ENCODE measurements around the gene TNRC6C. TPM values are rescaled to one million over a fixed set of nuclear protein-coding genes. Genes with fewer than 3 reads are reported as not detected.

TNRC6C gene
- total and polyA plus RNA-seq, 2 of the 13 experiments (the other 11 are each of a cell fraction or from before 2014, with no cell fraction given): 0.66 to 4.9 TPM

- TF ChIP-seq SOX6 (IDR thresholded peaks at IDR 0.05): no peak
- no peak; the same call in 1 of the 2 replicates for TF ChIP-seq SOX6 (CRISPR knock-in tag; IDR thresholded peaks at IDR 0.05)
- TF ChIP-seq NRL (CRISPR knock-in tag; IDR thresholded peaks at IDR 0.05; ENCODE audit: borderline replicate concordance): 0 out of 2 replicates have a peak, but pooled peaks have one; percentile 68
- TF ChIP-seq, protein P1, sequence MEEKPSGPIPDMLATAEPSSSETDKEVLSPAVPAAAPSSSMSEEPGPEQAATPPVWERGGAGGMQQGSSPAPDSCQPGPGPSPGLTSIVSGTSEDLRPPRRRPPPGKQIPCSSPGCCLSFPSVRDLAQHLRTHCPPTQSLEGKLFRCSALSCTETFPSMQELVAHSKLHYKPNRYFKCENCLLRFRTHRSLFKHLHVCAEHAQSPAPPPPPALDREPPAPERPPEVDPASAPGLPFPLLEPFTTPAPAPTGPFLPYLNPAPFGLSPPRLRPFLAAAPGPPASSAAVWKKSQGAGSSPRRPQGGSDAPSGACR (CRISPR knock-in tag; IDR thresholded peaks at IDR 0.05): peak; percentile 86
- TF ChIP-seq MTF1 (CRISPR knock-in tag; IDR thresholded peaks at IDR 0.05): no peak
- peak; percentile 43; the same call in 1 of the 2 replicates for TF ChIP-seq KDM3A (CRISPR knock-in tag; IDR thresholded peaks at IDR 0.05; ENCODE audit: low read depth)
- TF ChIP-seq TEAD2 (CRISPR knock-in tag; IDR thresholded peaks at IDR 0.05): no peak
- no peak for TF ChIP-seq MAFK (conservative IDR thresholded peaks at IDR 0.05 in 1 of 2, IDR thresholded peaks at IDR 0.05 in 1 of 2; ENCODE audit: low read length in 2 of 2)
- no peak for TF ChIP-seq HOXA7 (CRISPR knock-in tag; IDR thresholded peaks at IDR 0.05)
- TF ChIP-seq FOXK2 (IDR thresholded peaks at IDR 0.05): no peak
- no peak for TF ChIP-seq MED13 (CRISPR knock-in tag; IDR thresholded peaks at IDR 0.05)
- peak; percentile 28; the same call in 1 of the 2 replicates for TF ChIP-seq GFI1 (CRISPR knock-in tag; IDR thresholded peaks at IDR 0.05; ENCODE audit: borderline replicate concordance)
- TF ChIP-seq GPN1 (CRISPR knock-in tag; IDR thresholded peaks at IDR 0.05; ENCODE audit: borderline replicate concordance): no peak
- TF ChIP-seq, protein P2, sequence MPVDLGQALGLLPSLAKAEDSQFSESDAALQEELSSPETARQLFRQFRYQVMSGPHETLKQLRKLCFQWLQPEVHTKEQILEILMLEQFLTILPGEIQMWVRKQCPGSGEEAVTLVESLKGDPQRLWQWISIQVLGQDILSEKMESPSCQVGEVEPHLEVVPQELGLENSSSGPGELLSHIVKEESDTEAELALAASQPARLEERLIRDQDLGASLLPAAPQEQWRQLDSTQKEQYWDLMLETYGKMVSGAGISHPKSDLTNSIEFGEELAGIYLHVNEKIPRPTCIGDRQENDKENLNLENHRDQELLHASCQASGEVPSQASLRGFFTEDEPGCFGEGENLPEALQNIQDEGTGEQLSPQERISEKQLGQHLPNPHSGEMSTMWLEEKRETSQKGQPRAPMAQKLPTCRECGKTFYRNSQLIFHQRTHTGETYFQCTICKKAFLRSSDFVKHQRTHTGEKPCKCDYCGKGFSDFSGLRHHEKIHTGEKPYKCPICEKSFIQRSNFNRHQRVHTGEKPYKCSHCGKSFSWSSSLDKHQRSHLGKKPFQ (CRISPR knock-in tag; IDR thresholded peaks at IDR 0.05; ENCODE audit: insufficient replicate concordance): peak; percentile 83
- TF ChIP-seq ZNF768 (CRISPR knock-in tag; IDR thresholded peaks at IDR 0.05): peak; percentile 40; the same call in 1 of the 2 replicates
- TF ChIP-seq NFKB2 (CRISPR knock-in tag; IDR thresholded peaks at IDR 0.05; ENCODE audit: borderline replicate concordance): peak; percentile 42; the same call in 1 of the 2 replicates
- peak; percentile 79; the same call in 1 of the 2 replicates for TF ChIP-seq ARNT2 (CRISPR knock-in tag; IDR thresholded peaks at IDR 0.05; ENCODE audit: low read depth)
- TF ChIP-seq MEIS2 (CRISPR knock-in tag; IDR thresholded peaks at IDR 0.05): peak; percentile 70
- TF ChIP-seq, protein P3, sequence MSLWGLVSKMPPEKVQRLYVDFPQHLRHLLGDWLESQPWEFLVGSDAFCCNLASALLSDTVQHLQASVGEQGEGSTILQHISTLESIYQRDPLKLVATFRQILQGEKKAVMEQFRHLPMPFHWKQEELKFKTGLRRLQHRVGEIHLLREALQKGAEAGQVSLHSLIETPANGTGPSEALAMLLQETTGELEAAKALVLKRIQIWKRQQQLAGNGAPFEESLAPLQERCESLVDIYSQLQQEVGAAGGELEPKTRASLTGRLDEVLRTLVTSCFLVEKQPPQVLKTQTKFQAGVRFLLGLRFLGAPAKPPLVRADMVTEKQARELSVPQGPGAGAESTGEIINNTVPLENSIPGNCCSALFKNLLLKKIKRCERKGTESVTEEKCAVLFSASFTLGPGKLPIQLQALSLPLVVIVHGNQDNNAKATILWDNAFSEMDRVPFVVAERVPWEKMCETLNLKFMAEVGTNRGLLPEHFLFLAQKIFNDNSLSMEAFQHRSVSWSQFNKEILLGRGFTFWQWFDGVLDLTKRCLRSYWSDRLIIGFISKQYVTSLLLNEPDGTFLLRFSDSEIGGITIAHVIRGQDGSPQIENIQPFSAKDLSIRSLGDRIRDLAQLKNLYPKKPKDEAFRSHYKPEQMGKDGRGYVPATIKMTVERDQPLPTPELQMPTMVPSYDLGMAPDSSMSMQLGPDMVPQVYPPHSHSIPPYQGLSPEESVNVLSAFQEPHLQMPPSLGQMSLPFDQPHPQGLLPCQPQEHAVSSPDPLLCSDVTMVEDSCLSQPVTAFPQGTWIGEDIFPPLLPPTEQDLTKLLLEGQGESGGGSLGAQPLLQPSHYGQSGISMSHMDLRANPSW (CRISPR knock-in tag; IDR thresholded peaks at IDR 0.05; ENCODE audit: borderline replicate concordance): no peak
- TF ChIP-seq ZNF510 (CRISPR knock-in tag; IDR thresholded peaks at IDR 0.05; ENCODE audit: low read depth): no peak; the same call in 1 of the 2 replicates
Measured at GRCh38 chr17:78128551-78129350, 170.2 kb downstream of the TNRC6C start, which contains the start of gene TMC6 (continued).
